H9 (cell line): ENCODE data around the gene ATN1. TPM values are rescaled to one million over a fixed set of nuclear protein-coding genes. Genes with fewer than 3 reads are reported as not detected.
A peak's percentile ranks its signal among the peaks of the same experiment; 100 is the strongest.

Experiments
- DNase-seq: peaks from one replicate; pipeline ENCODE4 v3.0.0-alpha.2; 2017
- H2AFZ ChIP-seq: one replicate; pipeline ENCODE4 v1.6.1; 2013; ENCODE audit warnings: mild to moderate bottlenecking, low read length, control low read depth, moderate library complexity
- H2AK5ac ChIP-seq: 2 replicates; pipeline ENCODE4 v1.6.1; 2013; ENCODE audit warnings: low read length, control low read depth, mixed read lengths; ENCODE audit not compliant: insufficient read length
- H2BK120ac ChIP-seq: one replicate; pipeline ENCODE4 v1.6.1; 2013; ENCODE audit warnings: low read depth, mild to moderate bottlenecking, low read length, control low read depth, inconsistent platforms; ENCODE audit not compliant: poor library complexity, severe bottlenecking
- H2BK12ac ChIP-seq: 2 replicates; pipeline ENCODE4 v1.6.1; 2013; ENCODE audit warnings: low read length, control low read depth, mixed read lengths, low read depth; ENCODE audit not compliant: insufficient read length
- H2BK15ac ChIP-seq: 2 replicates; pipeline ENCODE4 v1.6.1; 2013; ENCODE audit warnings: low read depth, low read length, control low read depth
- H2BK20ac ChIP-seq: one replicate; pipeline ENCODE4 v1.6.1; 2013; ENCODE audit warnings: low read depth, mild to moderate bottlenecking, low read length, control low read depth, inconsistent platforms; ENCODE audit not compliant: poor library complexity, severe bottlenecking
- H2BK5ac ChIP-seq: 2 replicates; pipeline ENCODE4 v1.6.1; 2013; ENCODE audit warnings: low read length, control low read depth, mixed read lengths; ENCODE audit not compliant: insufficient read length
- H3K14ac ChIP-seq: 2 replicates; pipeline ENCODE4 v1.6.1; 2013; ENCODE audit warnings: low read length, control low read depth; ENCODE audit not compliant: insufficient read depth
- H3K18ac ChIP-seq: 2 replicates; pipeline ENCODE4 v1.6.1; 2013; ENCODE audit warnings: low read depth, mild to moderate bottlenecking, mixed read lengths, low read length, control low read depth; ENCODE audit not compliant: insufficient read length
- H3K23ac ChIP-seq: 2 replicates; pipeline ENCODE4 v1.6.1; 2013; ENCODE audit warnings: low read length, control low read depth, mixed read lengths, low read depth; ENCODE audit not compliant: insufficient read length
- H3K23me2 ChIP-seq: 2 replicates; pipeline ENCODE4 v1.6.1; 2013; ENCODE audit warnings: low read depth, mild to moderate bottlenecking, mixed read lengths, low read length, control low read depth; ENCODE audit not compliant: insufficient read length, poor library complexity, severe bottlenecking
- H3K27ac ChIP-seq: 2 replicates; pipeline ENCODE4 v1.5.1; 2013; ENCODE audit warnings: low read length, control low read depth, mixed read lengths, low read depth; ENCODE audit not compliant: insufficient read length
- H3K27me3 ChIP-seq: 2 replicates; pipeline ENCODE4 v1.6.1; 2013; ENCODE audit warnings: low read length, control low read depth, inconsistent platforms; ENCODE audit not compliant: insufficient read depth
- H3K4ac ChIP-seq: 2 replicates; pipeline ENCODE4 v1.6.1; 2013; ENCODE audit warnings: low read depth, mild to moderate bottlenecking, control low read depth, inconsistent platforms, low read length, moderate library complexity
- H3K4me1 ChIP-seq: 2 replicates; pipeline ENCODE4 v1.6.1; 2013; ENCODE audit warnings: low read length, control low read depth, inconsistent platforms; ENCODE audit not compliant: insufficient read depth
- H3K4me2 ChIP-seq: 2 replicates; pipeline ENCODE4 v1.6.1; 2013; ENCODE audit warnings: low read length, control low read depth, mixed read lengths; ENCODE audit not compliant: insufficient read length, insufficient read depth
- H3K56ac ChIP-seq: 2 replicates; pipeline ENCODE4 v1.6.1; 2013; ENCODE audit warnings: low read depth, mild to moderate bottlenecking, mixed read lengths, low read length, control low read depth; ENCODE audit not compliant: insufficient read length
- H3K79me1 ChIP-seq: 2 replicates; pipeline ENCODE4 v1.6.1; 2013; ENCODE audit warnings: low read depth, mild to moderate bottlenecking, moderate library complexity, low read length, control low read depth, inconsistent platforms; ENCODE audit not compliant: insufficient read depth, poor library complexity, severe bottlenecking
- H3K79me2 ChIP-seq: 2 replicates; pipeline ENCODE4 v1.6.1; 2013; ENCODE audit warnings: low read length, control low read depth, inconsistent platforms; ENCODE audit not compliant: insufficient read depth
- H3K9ac ChIP-seq: 2 replicates; pipeline ENCODE4 v1.6.1; 2013; ENCODE audit warnings: low read length, control low read depth, mixed read lengths; ENCODE audit not compliant: insufficient read length; ENCODE audit errors: extremely low read depth
- H3K9me3 ChIP-seq: one replicate; pipeline ENCODE4 v1.6.1; 2013; ENCODE audit warnings: low read depth, low read length, inconsistent platforms; ENCODE audit not compliant: control insufficient read depth
- H3T11ph ChIP-seq: one replicate; pipeline ENCODE4 v1.6.1; 2013; ENCODE audit warnings: mild to moderate bottlenecking, low read length, control low read depth, inconsistent platforms
- H4K20me1 ChIP-seq: one replicate; pipeline ENCODE4 v1.6.1; 2013; ENCODE audit not compliant: control insufficient read depth, insufficient read length, insufficient read depth
- H4K5ac ChIP-seq: 2 replicates; pipeline ENCODE4 v1.6.1; 2013; ENCODE audit warnings: low read depth, mild to moderate bottlenecking, mixed read lengths, low read length, control low read depth; ENCODE audit not compliant: insufficient read length
- H4K8ac ChIP-seq: replicated peaks from 2 replicates; pipeline ENCODE4 v1.6.1; 2013; ENCODE audit warnings: low read length, control low read depth, mixed read lengths, low read depth; ENCODE audit not compliant: insufficient read length
- H4K91ac ChIP-seq: 2 replicates; pipeline ENCODE4 v1.6.1; 2013; ENCODE audit warnings: low read depth, mild to moderate bottlenecking, moderate library complexity, mixed read lengths, low read length, control low read depth; ENCODE audit not compliant: insufficient read length
- H3K27ac Mint-ChIP-seq, 3 experiments: 2 replicates in 2 of 3; 3 replicates in 1 of 3; pipeline ENCODE4 v1.8.0; 2020 to 2021; ENCODE audit warnings: mixed read lengths in 3 of 3, mild to moderate bottlenecking in 1 of 3, moderate library complexity in 1 of 3
- H3K27me3 Mint-ChIP-seq: 2 replicates; pipeline ENCODE4 v1.8.0; 2021; ENCODE audit warnings: low read depth, mild to moderate bottlenecking, moderate library complexity, mixed read lengths
- H3K36me3 Mint-ChIP-seq, 3 experiments: 2 replicates in 2 of 3; 3 replicates in 1 of 3; pipeline ENCODE4 v1.8.0; 2020 to 2021; ENCODE audit warnings: low read depth in 3 of 3, mixed read lengths in 3 of 3; ENCODE audit not compliant: insufficient read depth in 1 of 3
- H3K4me1 Mint-ChIP-seq, 2 experiments: 2 replicates each; pipeline ENCODE4 v1.8.0; 2020; ENCODE audit warnings: mixed read lengths in 2 of 2
- H3K4me3 Mint-ChIP-seq, 2 experiments: 2 replicates in 1 of 2; 3 replicates in 1 of 2; pipeline ENCODE4 v1.8.0; 2020 to 2021; ENCODE audit warnings: mild to moderate bottlenecking in 2 of 2, mixed read lengths in 2 of 2, moderate library complexity in 1 of 2
- H3K9me3 Mint-ChIP-seq, 2 experiments: 2 replicates in 1 of 2; 3 replicates in 1 of 2; pipeline ENCODE4 v1.8.0; 2020; ENCODE audit warnings: mild to moderate bottlenecking in 2 of 2, mixed read lengths in 2 of 2, moderate library complexity in 1 of 2
- CTCF ChIP-seq: fragments of 200-600 bp; sonication (generic); conservative IDR thresholded peaks from 3 replicates; pipeline ENCODE4 v1.8.0; 2021; ENCODE audit warnings: antibody characterized with exemption, mild to moderate bottlenecking
- WGBS: extraction: QIAGEN DNeasy Blood & Tissue Kit; methylation state at CpG from one replicate; pipeline ENCODE4 v1.1.7; 2013; ENCODE audit warnings: missing lambda C conversion rate, low lambda C conversion rate, mixed read lengths; ENCODE audit not compliant: insufficient read length; ENCODE audit errors: extremely low coverage; 5-methylcytosine and 5-hydroxymethylcytosine counted together
- total RNA-seq: library from RNA; stranded (reverse); gene quantifications from 2 replicates; pipeline ENCODE4 v1.2.1, GENCODE V29; 2021

Gene ATN1
- total RNA-seq, 1 experiment from 2014 or later, result 103 TPM

GRCh38 chr12:6946033-6946919, 18.5 kb downstream of the ATN1 start:
- peak overlapping the region; percentile 25 for H3K18ac ChIP-seq
- H2BK20ac ChIP-seq, result no peak overlapping the region
- H3K4me2 ChIP-seq, result peak overlapping the region; percentile 96
- H4K20me1 ChIP-seq, result peaks cover 2% of the 10 kb centered on the region
- H2BK5ac ChIP-seq, result no peak overlapping the region
- no peaks in the 10 kb centered on the region for H3K79me1 ChIP-seq
- Mint-ChIP-seq H3K36me3 (peaks cover 3 to 18% (median 9%) of the 10 kb centered on the region in 3 experiments), H3K4me3 (peak overlapping the region; percentile 93 to 94), H3K27me3 (peaks cover 2% of the 10 kb centered on the region; the same call in 1 of the 2 replicates), H3K9me3 (no peaks in the 10 kb centered on the region; a peak in 1 of 5 replicates), H3K27ac (peak overlapping the region; percentile 68 to 94 (median 85)), H3K4me1 (peaks cover 39% of the 10 kb centered on the region in 2 experiments)
- TF ChIP-seq CTCF, result no peak
- no peak overlapping the region for H3K56ac ChIP-seq
- no peak overlapping the region for H4K91ac ChIP-seq
- H3K27ac ChIP-seq, result no peak overlapping the region
- H4K5ac ChIP-seq, result no peak overlapping the region
- no peak overlapping the region for H3K23ac ChIP-seq
- H2AFZ ChIP-seq, result no peak overlapping the region
- H3K79me2 ChIP-seq, result no peaks in the 10 kb centered on the region
- no peak overlapping the region for H2BK12ac ChIP-seq
- H3K23me2 ChIP-seq, result peaks cover 16% of the 10 kb centered on the region
- H4K8ac ChIP-seq, result no peak overlapping the region
- H3K4ac ChIP-seq, result no peak overlapping the region
- H3K4me1 ChIP-seq, result 0 out of 2 replicates have a peak, but pooled peaks cover 4% of the 10 kb centered on the region
- no peak overlapping the region for H2BK15ac ChIP-seq
- no peak overlapping the region for H2AK5ac ChIP-seq
- H3K9ac ChIP-seq, result no peak overlapping the region
- DNase-seq, result peak; percentile 100
- no peak overlapping the region for H3K14ac ChIP-seq
- H3K9me3 ChIP-seq, result no peaks in the 10 kb centered on the region
- H3K27me3 ChIP-seq, result no peaks in the 10 kb centered on the region
- no peak overlapping the region for H3T11ph ChIP-seq
- H2BK120ac ChIP-seq, result no peak overlapping the region
- no CpG with 5 or more reads among the region's 32 CpGs for WGBS
